ENCODE data around the gene PTPRU.

DNA sequence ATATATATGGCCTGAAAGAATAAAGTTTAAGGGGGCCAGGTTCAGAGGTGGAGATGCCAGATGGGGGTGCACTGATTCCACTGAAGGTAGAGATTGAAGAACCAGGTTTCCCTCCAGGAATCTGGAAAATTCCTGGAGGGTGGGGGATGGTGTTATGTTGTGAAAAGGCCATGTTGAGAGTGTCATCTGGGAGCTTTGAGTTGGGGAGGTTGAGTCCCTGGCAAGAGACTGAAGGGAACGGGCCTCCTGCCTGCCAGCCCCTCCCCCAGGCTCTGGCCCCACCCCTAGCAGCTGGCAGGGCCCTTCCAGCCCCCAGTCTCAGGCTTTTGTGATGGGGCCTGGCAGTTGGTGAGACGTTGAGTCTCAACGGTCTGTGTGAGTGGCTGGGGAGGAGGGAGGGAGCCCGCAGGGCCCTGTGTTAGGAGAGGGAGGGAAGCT lies 4.1 kb downstream of the PTPRU start:
- TF ChIP-seq CTCF (IDR thresholded peaks at IDR 0.05; ENCODE audit: insufficient read depth, low read length, poor library complexity, severe bottlenecking) = no peak
- no peak for TF ChIP-seq EZH2phosphoT487 (conservative IDR thresholded peaks at IDR 0.05; ENCODE audit: low read length)
